ENCODE results near the gene GRID2.

Gene GRID2

DNA sequence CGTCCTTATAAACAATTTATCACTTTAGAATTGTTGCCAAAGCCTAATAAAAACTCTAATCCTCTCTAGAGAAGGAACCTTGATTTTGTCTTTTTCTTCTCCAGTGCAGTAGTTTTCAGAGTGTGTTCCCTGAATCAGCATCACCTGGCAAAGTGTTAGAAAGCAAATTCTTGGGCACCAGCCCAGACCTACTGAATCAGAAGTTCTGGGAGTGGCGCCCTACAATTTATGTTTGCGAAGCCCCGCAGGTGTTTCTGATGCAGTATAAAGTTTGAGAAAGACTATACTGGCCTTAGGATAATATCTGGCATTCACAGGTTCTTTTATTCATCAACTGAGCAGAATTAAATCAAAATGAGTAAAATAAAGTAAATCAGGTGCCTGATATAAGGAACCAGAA is 879.0 kb downstream of the GRID2 start:
- DNase-seq (ENCODE audit: low read depth in 2 of 2, low spot score in 1 of 2): no peak

DNA sequence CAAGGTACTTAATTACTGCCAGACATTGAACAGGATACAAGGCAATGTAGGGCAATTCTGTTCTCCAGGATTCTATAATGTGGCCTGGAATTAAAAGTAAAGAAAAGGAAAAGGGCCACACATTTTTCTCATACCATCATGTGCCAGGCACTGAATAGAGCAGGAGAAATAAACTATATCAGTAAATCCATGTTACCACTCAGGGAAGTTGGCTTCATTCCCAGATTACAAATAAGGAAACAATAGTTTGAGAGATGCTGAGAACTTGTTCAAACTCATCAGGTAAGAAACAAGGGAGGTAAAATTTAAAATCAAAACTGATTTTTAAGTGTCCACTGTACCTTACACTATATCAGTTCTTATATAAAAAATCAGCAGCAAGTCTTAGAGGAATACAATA is 879.8 kb downstream of the GRID2 start:
- no peak for DNase-seq (ENCODE audit: low read depth in 2 of 2, low spot score in 1 of 2)

DNA sequence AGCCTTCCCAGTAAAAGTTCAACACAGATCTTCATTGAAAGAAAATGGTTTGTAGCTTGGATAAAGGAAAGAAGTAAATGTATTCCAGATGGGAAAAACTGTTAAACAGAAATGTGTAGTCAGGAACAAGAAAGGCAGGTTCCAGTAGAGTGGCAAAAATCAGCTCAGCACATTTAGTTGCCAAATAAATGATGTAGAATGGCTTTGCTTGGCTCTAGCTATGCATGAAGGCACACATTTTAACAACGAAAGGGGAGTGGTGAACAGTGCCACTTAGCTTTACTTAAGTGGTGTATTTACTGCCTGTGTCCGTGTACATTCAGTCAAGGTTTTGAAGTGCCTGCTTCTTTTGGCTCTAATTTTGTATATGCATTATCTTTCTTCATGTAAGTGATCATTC is 880.3 kb downstream of the GRID2 start:
- no peak for DNase-seq (ENCODE audit: low read depth in 2 of 2, low spot score in 1 of 2)

DNA sequence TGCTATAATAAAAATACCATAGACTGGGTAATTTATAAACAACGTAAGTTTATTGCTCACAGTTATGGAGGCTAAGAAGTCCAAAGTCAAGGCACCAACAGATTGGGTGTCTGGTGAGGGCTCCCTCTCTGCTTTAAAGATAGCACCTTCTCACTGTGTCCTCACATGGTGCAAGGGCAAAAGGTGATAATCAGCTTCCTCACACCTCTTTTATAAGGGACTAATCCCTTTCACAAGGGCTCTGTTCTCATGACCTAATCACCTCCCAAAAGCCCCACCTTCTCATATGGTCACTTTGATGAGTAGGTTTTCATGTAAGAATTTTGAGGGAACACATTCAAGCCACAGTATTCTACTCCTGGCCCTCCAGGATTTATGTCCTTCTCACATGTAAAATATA is 883.1 kb downstream of the GRID2 start:
- no peak for DNase-seq (ENCODE audit: low read depth in 2 of 2, low spot score in 1 of 2)

DNA sequence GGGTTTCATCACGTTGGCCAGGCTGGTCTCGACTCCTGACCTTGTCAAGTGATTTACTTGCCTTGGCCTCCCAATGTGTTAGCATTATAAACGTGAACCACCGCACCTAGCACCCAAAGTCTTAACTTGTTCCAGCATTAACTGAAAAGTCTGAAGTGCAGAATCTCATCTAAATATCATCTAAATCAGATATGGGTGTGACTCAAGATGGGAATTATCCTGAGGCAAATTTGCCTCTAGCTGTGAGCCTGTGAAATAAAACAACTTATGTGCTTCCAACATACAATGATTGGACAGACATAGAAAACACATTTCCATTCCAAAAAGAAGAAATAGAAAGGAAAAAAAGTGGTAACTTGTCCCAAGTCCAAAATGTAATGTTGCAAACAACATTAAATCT is 883.7 kb downstream of the GRID2 start:
- DNase-seq (ENCODE audit: low read depth in 2 of 2, low spot score in 1 of 2): no peak

DNA sequence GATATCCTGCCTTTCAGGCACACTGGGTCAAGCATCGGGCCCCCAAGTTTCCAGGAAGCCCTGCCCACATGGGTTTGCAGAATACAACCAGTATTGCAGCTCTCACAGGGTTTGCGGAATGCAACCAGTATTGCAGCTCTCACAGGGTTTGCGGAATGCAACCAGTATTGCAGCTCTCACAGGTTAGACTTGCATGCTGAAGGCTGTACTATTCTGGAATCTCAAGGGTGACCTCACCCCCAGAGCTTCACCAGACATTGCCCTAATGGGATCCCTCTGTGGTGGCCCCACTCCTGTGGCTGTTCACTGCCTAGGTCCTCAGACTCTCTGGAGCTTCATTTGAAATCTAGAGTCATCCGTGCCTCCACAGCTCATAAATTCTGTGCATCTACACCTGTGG is 884.1 kb downstream of the GRID2 start:
- no peak for DNase-seq (ENCODE audit: low read depth in 2 of 2, low spot score in 1 of 2)

DNA sequence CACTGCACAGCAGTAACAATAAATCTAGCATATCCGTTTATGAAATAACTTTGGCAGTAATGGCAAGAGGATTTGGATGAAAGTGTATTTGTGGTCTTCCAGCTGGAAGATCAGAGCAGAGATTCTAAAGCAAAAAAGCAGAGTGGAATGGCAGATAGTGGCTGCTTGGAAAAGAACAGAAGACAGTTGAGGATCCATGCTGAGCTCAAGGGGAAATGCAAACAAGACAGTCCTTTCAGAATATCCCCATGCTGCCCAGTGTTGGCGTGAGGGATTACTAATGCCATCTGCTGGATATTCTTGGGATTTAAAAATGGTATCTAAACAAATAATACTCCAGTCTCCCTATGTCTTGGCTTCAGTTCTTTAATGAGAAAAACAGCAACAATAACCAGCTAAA is 895.7 kb downstream of the GRID2 start:
- no peak for DNase-seq (ENCODE audit: low read depth in 2 of 2, low spot score in 1 of 2)

DNA sequence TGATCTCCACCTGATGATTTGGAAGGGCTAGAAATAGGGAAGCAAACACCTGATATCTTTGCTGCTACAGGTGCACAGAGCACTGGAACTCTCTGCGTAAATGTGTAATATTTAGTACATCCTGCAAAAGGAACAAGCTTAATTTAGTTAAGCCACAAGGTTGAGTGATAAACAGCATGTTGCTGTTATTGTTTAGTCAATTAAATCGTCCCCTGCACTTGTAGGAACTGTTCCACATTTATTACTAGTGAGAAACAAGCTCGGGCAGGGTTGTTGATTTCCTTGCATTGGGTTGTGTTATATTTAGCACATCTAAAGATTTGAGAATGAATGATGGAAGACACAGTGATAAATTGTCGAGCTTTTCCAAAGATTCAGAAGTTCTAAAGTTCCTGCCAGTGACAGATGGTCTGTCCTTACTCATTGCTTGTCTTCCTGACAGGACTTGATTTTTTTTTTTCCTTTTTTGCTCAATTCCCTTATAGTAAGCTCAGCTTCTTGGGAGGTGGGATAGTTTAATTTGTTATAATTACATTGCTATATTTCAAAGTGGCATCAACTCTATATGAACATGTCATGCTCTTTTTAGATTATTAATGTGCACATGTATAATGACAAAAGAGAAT is 897.8 kb downstream of the GRID2 start:
- DNase-seq (ENCODE audit: low read depth in 2 of 2, low spot score in 1 of 2): no peak

DNA sequence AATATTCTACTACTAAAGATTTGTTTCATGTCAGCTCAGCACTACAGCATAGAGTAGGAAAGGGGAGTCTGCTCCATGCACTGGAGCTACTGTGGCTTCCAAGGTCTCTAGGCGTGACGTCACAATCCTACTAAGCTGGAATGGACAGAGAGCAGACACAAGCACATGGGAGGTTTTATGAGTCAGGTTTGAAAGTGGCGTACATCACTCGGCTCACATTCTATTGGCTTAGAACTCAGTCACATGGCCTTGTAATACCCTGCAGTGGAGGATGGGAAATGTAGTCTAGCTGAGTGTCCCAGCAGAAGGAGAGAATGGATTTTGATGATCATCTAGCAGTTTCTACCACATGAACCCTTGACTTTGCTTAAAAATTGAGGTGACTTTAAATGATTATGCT is 899.9 kb downstream of the GRID2 start:
- DNase-seq (ENCODE audit: low read depth in 2 of 2, low spot score in 1 of 2): no peak

DNA sequence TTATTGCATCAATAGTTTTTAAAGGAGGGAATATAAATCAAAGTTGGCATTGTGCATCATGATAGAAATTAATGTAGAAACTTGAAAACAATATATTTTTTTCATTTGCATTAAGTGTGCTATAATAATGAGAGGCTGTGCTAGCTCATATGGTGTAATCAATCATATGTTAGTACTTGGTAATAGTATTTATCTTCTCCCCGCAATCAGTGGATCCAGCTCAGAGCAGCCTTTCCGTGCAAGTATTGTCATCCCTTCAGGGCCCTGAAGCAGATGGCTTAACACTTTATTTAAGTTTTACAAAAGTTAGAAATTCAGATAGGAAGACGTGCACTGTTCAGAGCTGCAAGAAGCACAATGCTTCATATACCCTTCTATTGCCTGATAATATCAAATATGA is 908.5 kb downstream of the GRID2 start:
- no peak for DNase-seq (ENCODE audit: low read depth in 2 of 2, low spot score in 1 of 2)

DNA sequence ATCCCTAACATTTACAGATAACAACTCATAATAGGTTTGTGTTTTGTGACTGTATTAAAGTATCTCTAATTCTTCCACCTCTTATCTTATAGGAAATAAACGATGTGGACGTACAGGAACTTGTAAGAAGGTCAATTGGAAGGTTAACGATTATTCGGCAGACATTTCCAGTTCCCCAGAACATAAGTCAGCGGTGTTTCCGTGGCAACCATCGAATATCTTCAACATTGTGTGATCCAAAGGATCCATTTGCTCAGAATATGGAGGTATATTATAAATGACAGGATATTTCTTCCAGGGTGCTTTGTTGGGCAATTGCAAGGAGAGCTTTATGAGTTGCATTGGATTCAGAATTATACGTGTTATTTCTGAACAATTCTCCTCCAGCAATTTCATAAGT is 912.9 kb downstream of the GRID2 start:
- no peak for DNase-seq (ENCODE audit: low read depth in 2 of 2, low spot score in 1 of 2)

DNA sequence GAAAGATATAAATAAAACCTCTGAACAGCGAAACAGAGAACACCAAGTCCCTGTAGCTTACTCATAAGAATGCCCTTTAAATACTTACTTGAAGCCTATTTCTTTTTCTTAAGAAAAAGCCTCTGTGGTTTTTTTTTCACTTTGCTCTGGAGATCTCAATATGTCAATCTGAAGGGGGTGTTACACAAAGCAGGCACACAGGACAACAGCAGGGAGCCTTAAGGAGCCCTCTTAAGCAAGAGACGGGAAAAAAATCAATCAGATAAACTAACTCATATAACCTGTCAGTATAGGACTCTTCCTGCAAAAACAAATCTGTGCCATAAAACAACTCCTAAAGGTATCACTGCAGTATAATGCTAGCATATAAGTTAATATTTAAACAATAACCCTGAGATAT is 913.7 kb downstream of the GRID2 start:
- no peak for DNase-seq (ENCODE audit: low read depth in 2 of 2, low spot score in 1 of 2)

DNA sequence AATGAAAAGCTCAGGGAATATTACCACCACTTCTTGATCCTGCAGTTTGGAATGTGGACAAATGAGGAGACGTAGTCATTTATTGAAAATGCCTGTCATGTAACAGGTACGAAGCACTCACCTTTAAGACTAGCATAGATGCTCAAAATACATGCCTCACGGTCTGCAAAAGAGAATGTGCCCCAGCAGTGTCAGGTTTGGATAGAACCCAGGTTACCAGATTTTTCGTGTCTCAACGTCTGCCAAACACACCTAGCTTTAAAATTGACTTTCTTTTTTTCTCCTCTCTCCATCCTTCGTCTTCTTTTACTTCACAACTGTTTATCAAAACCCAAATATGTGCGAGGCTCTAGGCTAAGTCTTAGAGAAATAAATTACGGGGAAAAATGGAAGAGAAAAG is 918.0 kb downstream of the GRID2 start:
- no peak for DNase-seq (ENCODE audit: low read depth in 2 of 2, low spot score in 1 of 2)

DNA sequence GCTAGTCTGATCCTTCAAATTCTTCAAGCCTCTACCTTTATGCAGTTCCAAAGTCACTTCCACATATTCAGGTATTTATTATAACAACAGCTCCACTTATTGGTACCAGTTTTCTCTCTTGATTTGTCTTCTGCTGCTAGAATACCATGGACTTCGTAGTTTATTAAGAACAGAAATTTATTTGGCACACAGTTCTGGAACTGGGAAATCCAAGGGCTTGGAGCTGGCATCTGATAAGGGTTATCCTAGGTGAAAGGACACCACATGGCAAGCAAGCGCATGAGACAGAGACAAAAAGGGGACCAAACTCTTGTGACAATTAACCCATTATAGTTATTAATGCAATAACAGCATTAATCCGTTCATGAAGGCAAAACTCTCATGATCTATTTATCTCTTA is 924.3 kb downstream of the GRID2 start:
- no peak for DNase-seq (ENCODE audit: low read depth in 2 of 2, low spot score in 1 of 2)

DNA sequence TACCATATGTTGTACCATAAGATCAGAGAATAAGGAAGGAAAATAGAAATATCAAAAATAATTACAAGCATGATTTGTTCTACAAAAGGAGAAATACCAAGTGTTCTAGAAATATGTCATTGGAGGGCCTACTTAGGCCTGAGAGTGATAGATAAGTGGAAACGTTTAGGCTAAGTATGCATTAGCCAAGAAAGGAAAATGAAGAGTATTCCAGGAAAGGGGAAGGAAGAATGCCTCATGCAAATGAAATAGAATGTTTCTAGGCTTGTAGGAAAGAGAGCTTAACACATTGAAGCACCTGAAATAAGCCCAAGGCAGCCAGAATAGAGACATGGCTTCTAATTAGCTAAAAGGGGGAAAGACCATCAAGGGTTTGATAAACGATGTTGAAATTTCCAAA is 929.1 kb downstream of the GRID2 start:
- DNase-seq (ENCODE audit: low read depth in 2 of 2, low spot score in 1 of 2): no peak

DNA sequence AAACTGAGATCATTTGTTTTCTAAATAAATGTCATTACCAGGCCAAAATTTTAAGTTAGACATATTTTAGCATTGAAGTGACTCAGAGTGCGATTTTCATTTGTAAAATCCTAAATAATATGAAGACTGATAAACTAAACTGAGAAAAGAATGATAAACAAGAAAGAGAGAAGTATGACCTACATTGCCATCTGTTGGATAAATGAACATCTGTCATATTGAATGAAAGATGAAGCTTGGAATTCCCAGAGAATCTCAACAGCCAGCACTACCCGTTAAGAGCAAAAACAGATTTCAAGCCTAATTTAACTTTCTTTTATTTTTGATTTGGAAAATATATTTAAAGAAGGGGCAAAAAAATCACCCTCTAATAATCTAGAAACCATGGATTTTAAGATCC is 933.8 kb downstream of the GRID2 start:
- no peak for DNase-seq (ENCODE audit: low read depth in 2 of 2, low spot score in 1 of 2)

DNA sequence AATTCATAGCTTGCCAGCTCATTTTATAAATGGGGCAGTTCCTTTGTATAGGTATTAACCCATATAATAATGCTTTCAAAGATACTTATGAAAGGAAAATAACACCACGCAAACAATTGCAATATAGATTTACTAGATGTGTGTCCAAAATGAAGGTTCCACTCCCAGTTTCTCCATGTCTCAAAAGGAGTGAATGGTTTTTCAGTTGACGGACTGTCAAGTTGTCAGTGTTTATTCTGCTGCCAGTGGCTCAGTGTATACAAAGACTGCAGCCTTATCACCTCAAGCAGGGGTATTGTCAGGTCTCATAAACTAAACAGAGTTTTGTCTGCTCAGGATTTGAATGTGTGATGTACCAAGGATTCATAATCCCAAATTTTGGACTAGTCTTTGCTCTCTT is 939.5 kb downstream of the GRID2 start:
- DNase-seq (ENCODE audit: low read depth in 2 of 2, low spot score in 1 of 2): no peak

DNA sequence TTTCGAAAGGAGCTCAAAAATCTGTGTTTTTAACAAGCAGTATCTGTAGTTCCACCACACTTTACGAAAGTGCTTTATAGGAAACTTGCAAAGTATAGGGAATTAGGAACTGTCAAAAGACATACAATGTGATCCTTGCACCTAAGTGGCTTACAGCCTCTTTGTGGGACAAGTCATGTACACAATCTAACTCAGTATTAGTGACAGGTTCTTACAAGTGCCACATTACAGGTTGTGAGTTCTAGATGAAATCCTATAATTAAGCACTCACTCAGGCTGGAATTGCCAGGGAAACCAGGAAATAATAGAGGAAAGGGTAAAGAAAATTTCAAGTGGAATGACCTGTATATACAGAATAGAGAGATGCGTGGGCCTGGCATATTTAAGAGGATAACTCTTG is 957.4 kb downstream of the GRID2 start:
- no peak for DNase-seq (ENCODE audit: low read depth in 2 of 2, low spot score in 1 of 2)

DNA sequence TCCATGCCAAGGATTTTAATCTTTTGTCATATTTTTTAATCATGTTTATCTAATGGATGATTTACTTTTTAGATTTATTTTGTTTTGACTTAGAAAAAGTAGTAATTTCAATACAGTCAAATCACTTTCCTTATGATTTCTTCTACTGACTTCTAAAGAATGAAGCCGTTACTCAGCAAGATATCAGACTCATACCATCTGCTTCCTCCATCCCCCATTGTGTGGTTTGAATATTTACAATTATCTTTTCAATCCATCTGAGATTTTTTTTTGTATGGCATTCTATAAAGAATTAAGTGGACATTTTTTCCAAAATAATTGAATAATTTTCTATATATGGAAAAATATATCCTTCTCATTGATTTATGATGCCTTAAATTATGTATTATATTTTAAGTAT is 959.4 kb downstream of the GRID2 start:
- no peak for DNase-seq (ENCODE audit: low read depth in 2 of 2, low spot score in 1 of 2)

DNA sequence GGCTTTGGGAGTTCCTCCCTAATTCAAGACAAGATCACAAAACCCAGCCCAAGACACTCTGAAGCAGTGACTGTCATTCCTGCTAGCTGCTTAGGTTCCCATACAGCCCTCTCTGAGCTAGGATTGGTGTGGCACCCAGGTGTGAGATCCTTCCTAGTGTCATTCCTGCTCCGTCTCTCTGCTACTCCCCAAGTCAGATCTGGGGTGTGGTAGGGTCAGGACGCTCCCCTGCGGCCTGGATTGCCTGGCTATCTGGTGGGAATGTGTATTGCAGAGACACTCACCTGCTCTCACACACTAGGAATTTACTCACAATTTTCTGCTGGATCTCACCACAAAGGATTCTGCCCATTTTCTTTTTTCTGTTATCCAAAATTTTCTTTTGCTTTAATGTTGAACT is 964.0 kb downstream of the GRID2 start:
- no peak for DNase-seq (ENCODE audit: low read depth in 2 of 2, low spot score in 1 of 2)

DNA sequence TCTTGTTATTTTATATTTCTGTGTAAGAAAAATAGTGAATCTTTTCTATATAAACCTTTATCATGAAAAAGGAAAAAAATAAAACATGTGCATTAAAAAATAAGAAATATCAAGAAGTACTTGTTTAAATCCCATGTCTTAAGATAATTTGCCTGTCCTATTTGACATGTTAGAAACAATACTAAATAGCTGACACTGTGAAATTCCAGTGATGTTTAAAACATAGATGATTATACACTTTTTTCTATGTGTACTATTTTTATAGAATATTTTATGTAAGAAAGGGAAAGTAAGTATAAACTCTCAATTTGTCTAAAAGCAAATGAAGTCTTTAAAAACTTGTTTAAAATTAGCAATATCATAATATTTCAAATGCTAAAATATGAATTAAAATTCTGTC is 981.6 kb downstream of the GRID2 start:
- DNase-seq (ENCODE audit: low read depth in 2 of 2, low spot score in 1 of 2): no peak

DNA sequence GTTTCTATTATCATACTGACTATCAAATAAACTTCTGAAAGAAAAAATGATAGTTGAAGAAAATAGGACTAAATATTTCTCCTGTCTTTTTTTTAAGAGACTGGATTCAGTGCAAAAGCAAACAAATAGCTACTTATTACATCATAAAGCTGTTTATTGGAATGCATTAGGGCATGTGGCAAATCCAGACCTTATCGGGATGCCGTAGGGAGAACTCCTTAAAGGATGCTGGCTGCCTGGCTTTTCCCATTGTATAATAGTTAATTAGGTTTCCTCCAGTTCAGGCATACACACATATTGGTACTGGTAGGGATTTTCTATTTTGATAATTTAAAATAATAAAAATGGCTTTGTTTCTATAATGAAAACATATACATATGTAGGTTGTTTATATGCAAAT is 985.5 kb downstream of the GRID2 start:
- no peak for DNase-seq (ENCODE audit: low read depth in 2 of 2, low spot score in 1 of 2)

DNA sequence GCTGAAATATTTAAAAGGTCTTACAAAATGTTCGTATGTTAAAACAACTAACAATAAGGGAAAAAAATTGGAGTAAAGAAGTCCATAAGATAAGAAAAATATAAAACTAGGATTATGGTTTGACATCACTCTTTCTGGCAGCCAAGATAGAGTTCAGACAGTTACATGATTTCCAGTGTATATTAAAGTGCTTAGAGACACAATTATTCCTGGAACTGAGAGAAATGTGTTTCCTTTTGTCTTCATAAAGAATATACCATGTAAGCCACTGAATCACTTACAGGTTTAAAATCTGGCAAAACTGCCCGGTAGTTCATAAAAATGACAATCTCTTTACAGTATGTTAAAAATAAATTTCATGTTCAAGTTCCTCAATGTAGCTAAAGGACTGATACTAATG is 986.1 kb downstream of the GRID2 start:
- no peak for DNase-seq (ENCODE audit: low read depth in 2 of 2, low spot score in 1 of 2)

DNA sequence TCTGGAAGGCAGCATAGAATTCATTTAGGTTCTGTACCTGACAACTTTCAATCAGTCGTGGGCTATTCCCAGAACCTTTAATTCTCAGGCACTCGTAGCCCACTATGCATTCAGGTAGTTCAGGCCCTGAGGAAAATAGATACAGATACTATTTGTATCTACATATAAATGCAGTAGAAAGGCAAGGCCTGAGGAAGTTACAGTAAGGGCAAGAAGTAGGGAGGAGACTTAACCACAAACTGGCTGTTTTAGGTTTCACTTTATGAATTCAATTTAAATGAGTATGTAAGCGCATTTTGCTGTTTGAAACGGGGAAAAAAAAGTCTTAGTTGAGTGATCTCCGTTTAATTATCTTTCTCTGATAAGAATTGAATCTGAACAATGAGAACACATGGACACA is 995.4 kb downstream of the GRID2 start:
- DNase-seq (ENCODE audit: low read depth in 2 of 2, low spot score in 1 of 2): no peak

All from stimulated activated CD8-positive, alpha-beta memory T cell treated with anti-CD3 and anti-CD28 coated beads, Interleukin-4, amount 100 ng/mL, for 1 hour (primary cell).